Muscle of leg (tissue), 11 donors: Measurements from ENCODE around the gene KCNG4. TPM values are rescaled to one million over a fixed set of nuclear protein-coding genes. Genes with fewer than 3 reads are reported as not detected.

ENCODE experiments used
- DNase-seq: peaks from one replicate; pipeline ENCODE4 v3.0.0; 2013
- H3K27ac ChIP-seq: one replicate; pipeline ENCODE4 v1.5.1; 2013; ENCODE audit warnings: mild to moderate bottlenecking, low read length, control low read depth
- H3K27me3 ChIP-seq: one replicate; pipeline ENCODE4 v1.6.1; 2013; ENCODE audit warnings: low read length; ENCODE audit not compliant: control insufficient read depth, insufficient read depth
- H3K36me3 ChIP-seq: one replicate; pipeline ENCODE4 v1.6.1; 2013; ENCODE audit warnings: low read length; ENCODE audit not compliant: control insufficient read depth, insufficient read depth
- H3K4me1 ChIP-seq: one replicate; pipeline ENCODE4 v1.6.1; 2013; ENCODE audit warnings: low read length; ENCODE audit not compliant: control insufficient read depth, insufficient read depth
- H3K4me3 ChIP-seq: one replicate; pipeline ENCODE4 v1.5.1; 2013; ENCODE audit warnings: low read length, control low read depth
- H3K9me3 ChIP-seq: replicated peaks from 2 replicates; pipeline ENCODE4 v1.6.1; 2013; ENCODE audit warnings: low read depth, low read length; ENCODE audit not compliant: control insufficient read depth
- WGBS: methylation state at CpG from one replicate; pipeline ENCODE4 v1.1.5; 2013; ENCODE audit warnings: missing lambda C conversion rate; ENCODE audit not compliant: insufficient coverage; 5-methylcytosine and 5-hydroxymethylcytosine counted together
- polyA plus RNA-seq, 8 donors: library from polyadenylated mRNA; unstranded; fragments of 120-200 nt; gene quantifications; one replicate each; pipeline versions ENCODE4 v1.2.1 to v1.2.3, GENCODE V29; 2013; ENCODE audit warnings: inconsistent platforms in 1 of 8, low replicate concordance in 1 of 8; ENCODE audit not compliant: insufficient read length in 8 of 8, insufficient read depth in 1 of 8
- total RNA-seq: library from RNA; stranded (reverse); fragments of 120-200 nt; gene quantifications from one replicate; pipeline ENCODE4 v1.2.4, GENCODE V29; 2013

The KCNG4 gene
- total and polyA plus RNA-seq, 9 donors, result under 0.01 to 0.08 (median 0.04) TPM; not detected in 1

DNA sequence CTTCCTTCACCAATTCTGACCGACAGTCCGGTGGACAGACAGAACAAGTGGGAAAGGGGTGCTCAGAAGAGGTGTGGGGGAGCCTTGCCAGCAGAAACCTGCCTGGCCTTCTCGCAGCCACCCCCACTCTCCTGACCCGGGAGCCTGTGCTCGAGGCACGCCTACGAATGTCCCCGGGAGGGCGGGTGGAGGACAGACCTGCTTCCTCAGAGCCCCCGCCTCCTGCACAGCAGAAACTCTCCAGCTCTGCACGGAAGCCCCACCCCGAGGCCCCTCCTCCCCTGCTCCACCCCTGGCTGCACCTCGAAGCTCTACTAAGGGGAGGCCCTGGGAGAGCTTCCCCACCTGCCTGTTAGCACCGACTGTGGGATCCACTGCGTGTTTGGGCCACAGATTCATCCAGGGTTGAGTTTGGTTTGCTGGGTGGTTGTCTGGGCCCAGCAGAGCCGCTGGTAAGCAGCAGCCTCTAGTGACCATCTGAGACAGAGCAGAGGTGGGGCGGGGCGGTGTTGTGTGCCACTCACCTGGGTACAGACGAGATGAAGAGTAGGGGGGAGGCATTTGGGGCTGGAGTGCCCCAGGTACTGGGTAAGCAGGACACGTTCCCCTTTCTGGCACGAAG, 59.2 kb downstream of the KCNG4 start:
- Histone ChIP-seq H3K27me3 (no peaks in the 10 kb centered on the region), H3K9me3 (no peaks in the 10 kb centered on the region), H3K27ac (no peak overlapping the region), H3K4me1 (peaks cover 27% of the 10 kb centered on the region), H3K4me3 (no peak overlapping the region), H3K36me3 (peaks cover 74% of the 10 kb centered on the region)
- 81% methylated on average over 19 of the region's 21 CpGs for WGBS
- DNase-seq, result no peak

DNA sequence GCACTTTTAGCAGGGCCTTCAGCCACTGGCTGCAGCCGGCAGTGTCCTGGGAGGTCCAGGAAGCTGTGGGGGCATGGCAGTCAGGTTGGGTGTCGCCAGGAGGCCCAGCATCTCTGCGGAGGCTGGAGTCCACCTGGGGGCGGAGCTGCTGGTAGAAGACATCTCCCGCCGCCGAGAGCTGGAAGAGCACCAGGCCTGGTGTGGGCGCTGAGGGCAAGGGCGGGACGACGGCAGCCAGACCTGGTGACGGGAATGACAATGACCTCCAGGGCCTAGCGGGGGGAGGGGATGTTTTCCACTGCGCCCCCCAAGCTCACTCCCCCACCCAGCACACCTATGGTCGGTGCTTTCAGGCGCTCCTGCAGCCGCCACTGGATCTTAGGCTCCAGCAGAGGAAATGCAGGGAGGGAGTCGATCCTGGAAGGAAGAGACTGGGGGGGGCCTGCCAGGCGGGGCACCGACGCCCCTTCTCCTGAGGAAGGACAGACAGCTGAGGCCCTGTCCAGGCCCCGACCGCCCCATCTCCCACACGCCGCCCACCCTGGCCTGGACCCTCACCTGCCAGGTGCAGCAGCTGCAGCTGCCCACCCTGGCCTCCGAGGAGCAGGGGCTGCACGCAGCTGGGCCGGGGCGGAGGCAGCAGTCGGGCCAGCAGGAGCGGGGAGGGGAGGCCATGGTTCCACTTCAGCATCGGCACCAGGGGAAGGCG, 60.0 kb downstream of the KCNG4 start:
- peaks cover 27% of the 10 kb centered on the region for H3K4me1 ChIP-seq
- H3K4me3 ChIP-seq, result no peak overlapping the region
- H3K27ac ChIP-seq, result no peak overlapping the region
- H3K27me3 ChIP-seq, result no peaks in the 10 kb centered on the region
- 78% methylated on average over 28 of the region's 33 CpGs for WGBS
- DNase-seq, result no peak
- H3K36me3 ChIP-seq, result peaks cover 70% of the 10 kb centered on the region
- H3K9me3 ChIP-seq, result no peaks in the 10 kb centered on the region

- 86% methylated on average over 22 of the region's 28 CpGs for WGBS
- H3K27ac ChIP-seq, result no peak overlapping the region
These were observed 60.8 kb downstream of the KCNG4 start for GRCh38 chr16:84178892-84179611.

GRCh38 chr16:84178146-84178765, 61.6 kb downstream of the KCNG4 start:
- peaks cover 54% of the 10 kb centered on the region for H3K36me3 ChIP-seq
- no peak overlapping the region for H3K4me3 ChIP-seq
- H3K4me1 ChIP-seq, result peaks cover 17% of the 10 kb centered on the region
- WGBS, result 56% methylated on average over 10 of the region's 15 CpGs
- no peaks in the 10 kb centered on the region for H3K9me3 ChIP-seq
- no peak for DNase-seq
- no peaks in the 10 kb centered on the region for H3K27me3 ChIP-seq
- H3K27ac ChIP-seq, result no peak overlapping the region

More at GRCh38 chr16:84178892-84179611, 60.8 kb downstream of the KCNG4 start:
- no peak for DNase-seq
- Histone ChIP-seq H3K4me1 (peaks cover 21% of the 10 kb centered on the region), H3K9me3 (no peaks in the 10 kb centered on the region), H3K4me3 (no peak overlapping the region), H3K36me3 (peaks cover 62% of the 10 kb centered on the region), H3K27me3 (no peaks in the 10 kb centered on the region)

GRCh38 chr16:84177741-84178073, 62.1 kb downstream of the KCNG4 start:
- Histone ChIP-seq H3K27ac (peak overlapping the region; percentile 47), H3K4me3 (no peak overlapping the region)
- WGBS, result 100% methylated on average over 2 of the region's 9 CpGs

DNA sequence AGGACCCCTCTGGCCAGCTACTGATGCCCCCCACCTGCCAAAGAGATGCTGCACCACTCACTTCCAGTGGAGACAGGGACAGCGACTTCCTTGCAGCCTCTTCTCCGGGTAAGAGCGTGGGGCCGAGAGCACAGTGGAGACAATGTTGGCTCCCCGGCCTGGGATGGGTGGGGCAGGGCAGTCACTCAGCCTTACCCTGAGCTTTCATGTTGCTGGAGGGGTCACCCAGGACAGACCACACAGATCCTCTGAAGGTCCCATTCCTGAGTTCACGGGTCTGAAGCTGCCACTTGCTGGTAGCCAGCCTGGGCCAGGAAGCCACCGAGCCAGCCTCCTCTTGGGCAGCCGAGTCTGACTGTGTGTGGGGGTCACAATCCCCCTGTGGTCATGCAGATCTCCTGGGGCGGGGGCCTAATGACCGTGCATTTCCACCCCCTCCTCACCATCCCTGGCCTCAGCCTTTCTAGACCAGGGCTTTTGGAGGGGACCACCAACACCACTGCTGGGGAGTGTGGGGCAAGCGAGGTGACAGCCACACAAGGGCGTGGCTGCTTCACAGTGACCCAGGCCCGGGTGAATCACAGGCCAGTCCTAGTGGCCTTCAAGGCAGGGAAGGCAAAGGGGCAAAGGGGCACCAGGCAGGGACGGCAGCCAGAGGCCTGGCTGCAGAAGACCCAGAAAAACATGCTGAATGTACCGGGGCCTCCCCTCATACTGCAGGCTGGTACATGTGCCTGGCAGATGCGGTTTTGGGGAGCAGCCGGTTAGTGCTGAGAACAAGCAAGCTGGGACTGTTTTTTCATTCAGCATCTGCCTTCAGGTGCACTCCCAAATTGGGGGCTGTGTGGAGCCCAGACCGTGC, 63.4 kb downstream of the KCNG4 start:
- H3K4me1 ChIP-seq, result peaks cover 17% of the 10 kb centered on the region
- peak overlapping the region; percentile 55 for H3K27ac ChIP-seq
- H3K9me3 ChIP-seq, result no peaks in the 10 kb centered on the region
- no peak overlapping the region for H3K4me3 ChIP-seq
- 63% methylated on average over 15 of the region's 18 CpGs for WGBS
- no peaks in the 10 kb centered on the region for H3K27me3 ChIP-seq
- no peak for DNase-seq
- peaks cover 36% of the 10 kb centered on the region for H3K36me3 ChIP-seq

More at GRCh38 chr16:84177741-84178073, 62.1 kb downstream of the KCNG4 start:
- no peak for DNase-seq
- Histone ChIP-seq H3K4me1 (peaks cover 17% of the 10 kb centered on the region), H3K36me3 (peaks cover 49% of the 10 kb centered on the region), H3K9me3 (no peaks in the 10 kb centered on the region), H3K27me3 (no peaks in the 10 kb centered on the region)

DNA sequence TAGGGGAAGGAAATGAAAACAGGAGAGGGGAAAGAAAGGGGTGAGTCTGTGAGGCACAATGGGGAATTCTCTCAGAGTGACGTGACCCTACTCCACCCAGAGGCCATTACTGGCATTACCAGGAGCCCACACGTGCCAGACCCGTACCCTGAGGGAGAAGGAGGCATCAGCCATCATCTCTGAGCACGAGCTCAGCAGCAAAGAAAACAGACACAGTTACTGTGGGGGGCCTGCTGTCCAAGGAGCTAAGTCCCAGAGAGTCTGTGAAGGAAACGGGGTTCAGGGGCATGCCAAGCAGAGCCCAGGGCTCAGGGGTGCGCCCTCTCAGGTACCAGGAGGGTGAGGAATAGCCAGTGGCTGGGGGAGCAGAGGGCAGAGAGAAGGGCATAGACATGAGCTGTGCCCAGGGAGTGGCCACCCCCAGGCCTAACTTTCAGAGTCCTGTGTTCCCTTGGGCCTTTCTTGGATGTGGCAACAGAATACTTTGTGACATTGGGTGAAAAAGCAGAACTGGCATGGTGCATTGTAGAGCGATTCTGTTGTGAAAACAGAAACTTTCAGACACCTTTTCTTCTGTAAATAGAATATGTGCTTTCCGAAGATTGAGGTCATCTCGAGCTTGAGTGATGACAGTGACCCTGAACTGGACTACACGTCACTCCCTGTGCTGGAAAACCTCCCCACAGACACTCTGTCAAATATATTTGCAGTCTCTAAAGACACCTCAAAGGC, 64.3 kb downstream of the KCNG4 start:
- peaks cover 27% of the 10 kb centered on the region for H3K36me3 ChIP-seq
- peak; percentile 43 for DNase-seq
- no peaks in the 10 kb centered on the region for H3K27me3 ChIP-seq
- no peaks in the 10 kb centered on the region for H3K9me3 ChIP-seq
- WGBS, result 10% methylated on average over 2 of the region's 10 CpGs
- peaks cover 17% of the 10 kb centered on the region for H3K4me1 ChIP-seq
- no peak overlapping the region for H3K4me3 ChIP-seq
- no peak overlapping the region for H3K27ac ChIP-seq

DNA sequence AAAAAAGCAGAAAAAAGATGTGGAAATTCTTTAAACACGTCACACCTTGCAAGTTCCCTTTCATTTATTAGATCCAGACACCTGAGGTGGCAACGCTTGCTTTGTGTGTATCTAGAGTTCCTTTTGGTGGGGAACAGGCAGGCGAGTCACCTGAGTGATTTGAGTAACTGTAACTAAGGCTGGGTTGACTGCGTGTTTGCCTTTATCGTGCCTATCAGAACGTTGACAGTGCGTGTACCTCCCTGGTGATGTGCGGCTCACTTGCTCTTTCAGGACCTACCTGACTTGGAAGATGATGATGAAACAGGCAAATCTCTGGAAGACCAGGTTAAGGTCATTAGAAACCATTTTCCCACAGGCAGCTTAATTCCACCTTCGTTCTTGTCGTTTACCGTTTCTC, 65.4 kb downstream of the KCNG4 start:
- DNase-seq, result no peak
- WGBS, result 89% methylated on average over 9 of the region's 11 CpGs
- Histone ChIP-seq H3K36me3 (peaks cover 16% of the 10 kb centered on the region), H3K27me3 (no peaks in the 10 kb centered on the region), H3K27ac (no peak overlapping the region), H3K4me3 (no peak overlapping the region), H3K4me1 (peaks cover 17% of the 10 kb centered on the region), H3K9me3 (no peaks in the 10 kb centered on the region)

DNA sequence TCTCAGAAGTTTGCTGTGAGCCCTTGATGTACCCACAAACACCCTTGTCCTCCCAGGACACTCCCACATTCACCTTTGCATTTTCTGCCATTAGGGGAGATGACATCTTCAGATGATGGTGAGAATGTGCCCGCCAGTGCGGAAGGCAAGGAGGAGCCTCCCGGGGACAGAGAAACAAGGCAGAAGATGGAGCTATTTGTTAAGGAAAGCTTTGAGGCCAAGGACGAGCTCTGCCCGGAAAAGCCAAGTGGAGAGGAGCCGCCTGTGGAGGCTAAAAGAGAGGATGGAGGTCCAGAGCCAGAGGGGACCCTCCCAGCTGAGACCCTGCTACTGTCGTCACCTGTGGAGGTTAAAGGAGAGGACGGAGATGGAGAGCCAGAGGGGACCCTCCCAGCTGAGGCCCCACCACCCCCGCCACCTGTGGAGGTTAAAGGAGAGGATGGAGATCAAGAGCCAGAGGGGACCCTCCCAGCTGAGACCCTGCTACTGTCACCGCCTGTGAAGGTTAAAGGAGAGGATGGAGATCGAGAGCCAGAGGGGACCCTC, 70.0 kb downstream of the KCNG4 start:
- Histone ChIP-seq H3K4me3 (no peak overlapping the region), H3K9me3 (no peaks in the 10 kb centered on the region), H3K27ac (no peak overlapping the region), H3K4me1 (no peaks in the 10 kb centered on the region), H3K27me3 (no peaks in the 10 kb centered on the region), H3K36me3 (no peaks in the 10 kb centered on the region)
- WGBS, result 50% methylated on average over 8 of the region's 11 CpGs
- DNase-seq, result no peak
